GM12892 (cell line): ENCODE data around the gene KIF20B.

Experiments
- DNase-seq: peaks from one replicate; pipeline ENCODE4 v3.0.0; 2011; ENCODE audit not compliant: insufficient read length
- FAIRE-seq: peaks from 2 replicates; lab custom pipeline; 2011; peaks lifted over from hg19 to GRCh38; lab: Jason Lieb, UNC
- POLR2A ChIP-seq: IDR thresholded peaks from 2 replicates; pipeline ENCODE4 v1.6.1; 2011; ENCODE audit warnings: low read depth, low read length, control low read depth
- POLR2AphosphoS5 ChIP-seq: IDR thresholded peaks from 2 replicates; pipeline ENCODE4 v1.6.1; 2011; ENCODE audit warnings: low read depth, low read length, control low read depth
- TAF1 ChIP-seq: IDR thresholded peaks from 2 replicates; pipeline ENCODE4 v1.6.1; 2011; ENCODE audit warnings: low read depth, mild to moderate bottlenecking, control low read depth, low read length, borderline replicate concordance

KIF20B gene

DNA sequence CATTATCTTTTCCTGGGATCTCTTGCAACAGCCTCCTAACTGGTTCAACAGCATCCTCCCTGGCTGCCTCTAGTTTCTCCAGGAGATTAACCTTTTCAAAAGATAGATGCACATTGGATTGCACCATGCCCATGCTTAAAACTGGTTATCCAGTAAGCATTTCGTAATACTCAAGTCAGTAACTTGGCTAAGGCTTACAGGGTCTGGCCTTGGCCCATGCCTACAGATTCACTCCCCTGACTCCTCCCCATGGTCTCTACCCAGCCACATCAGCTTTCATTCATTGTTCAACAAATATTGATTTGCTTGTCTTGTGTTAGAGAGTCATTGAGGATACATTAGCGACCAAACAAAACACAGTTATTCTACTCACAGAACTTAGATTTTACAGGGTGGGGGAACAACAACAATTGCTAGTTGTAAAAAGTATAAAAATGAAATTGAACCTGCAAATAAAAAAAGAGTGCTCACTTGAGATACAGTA, 1.8 kb upstream of the KIF20B start:
- TF ChIP-seq POLR2A = no peak
- no peak for TF ChIP-seq POLR2AphosphoS5
- no peak for TF ChIP-seq TAF1
- FAIRE-seq (no peak), DNase-seq (no peak)

DNA sequence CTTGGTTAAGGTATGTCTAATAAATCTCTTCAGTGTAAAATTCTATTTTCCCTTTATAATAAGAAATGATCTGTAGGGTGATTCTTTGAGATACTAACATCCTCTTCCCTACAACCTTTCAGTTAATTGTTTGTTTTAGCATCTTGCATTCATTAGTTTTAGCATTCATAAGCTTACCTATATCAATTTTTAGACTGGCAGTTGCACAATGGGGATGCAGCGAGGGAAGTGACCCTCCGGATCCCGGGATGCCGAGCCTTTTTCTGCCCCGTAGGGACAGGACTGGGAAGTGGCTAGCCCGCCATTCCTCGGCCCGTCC, 508 bp upstream of the KIF20B start:
- FAIRE-seq (no peak), DNase-seq (no peak)
- TF ChIP-seq POLR2AphosphoS5 (no peak), POLR2A (no peak), TAF1 (no peak)

DNA sequence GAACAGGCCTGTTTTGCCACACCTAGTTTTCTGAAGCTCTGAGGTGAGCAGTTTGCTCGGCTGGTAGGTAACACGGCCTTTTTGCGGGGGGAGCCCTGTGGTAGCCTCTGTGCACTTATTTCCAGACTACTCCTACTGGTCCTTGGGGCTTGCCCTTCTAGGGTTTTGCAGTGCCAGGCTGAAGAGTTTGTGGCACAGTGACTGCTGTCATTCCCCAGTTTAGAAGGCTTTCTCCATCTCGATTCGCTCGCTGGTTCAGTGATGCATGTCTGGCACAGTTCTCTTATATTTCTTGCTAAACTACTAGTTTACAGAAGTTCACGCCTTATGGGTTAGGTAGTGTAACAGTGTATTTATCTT, 711 bp downstream of the KIF20B start:
- TF ChIP-seq POLR2AphosphoS5 (no peak), TAF1 (no peak), POLR2A (no peak)
- no peak for DNase-seq
- no peak for FAIRE-seq

DNA sequence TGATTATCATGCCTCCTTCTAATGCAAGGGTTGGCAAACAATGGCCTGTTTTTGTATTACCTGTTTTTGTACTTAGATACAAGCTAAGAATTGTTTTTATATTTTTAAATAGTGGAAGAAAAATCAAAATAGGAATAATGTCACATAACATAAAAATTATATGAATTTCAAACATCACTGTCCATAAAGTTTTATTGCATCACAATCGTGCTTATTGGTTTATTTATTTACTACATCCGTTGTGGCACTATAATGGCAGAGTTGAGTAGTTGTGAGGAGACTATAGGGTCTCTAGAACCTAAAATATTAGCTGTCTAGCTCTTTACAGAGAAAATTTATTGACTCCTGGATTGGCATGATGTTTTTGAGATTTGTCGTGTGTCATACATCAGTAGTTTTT, 4.1 kb downstream of the KIF20B start:
- FAIRE-seq = no peak
- TF ChIP-seq POLR2A (no peak), TAF1 (no peak), POLR2AphosphoS5 (no peak)

DNA sequence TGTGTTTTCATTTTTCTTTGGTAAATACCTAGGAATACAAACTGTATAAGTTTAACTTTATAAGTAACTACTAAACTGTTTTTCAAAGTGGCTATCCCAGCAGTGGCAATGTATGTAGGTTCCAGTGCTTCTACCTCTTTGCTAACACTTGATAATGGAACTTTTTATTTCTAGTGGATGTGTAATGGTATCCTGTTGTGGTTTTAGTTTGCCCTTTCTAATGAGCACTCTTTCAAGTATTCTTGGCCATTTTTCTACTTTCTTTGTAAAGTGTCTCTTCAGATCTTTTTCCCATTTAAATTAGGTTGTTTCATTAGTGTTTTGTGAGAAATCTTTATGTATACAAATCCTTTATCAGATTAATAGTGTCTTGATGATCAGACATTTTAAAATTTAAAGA, 4.6 kb downstream of the KIF20B start:
- TF ChIP-seq POLR2AphosphoS5 (no peak), POLR2A (no peak)
- DNase-seq (no peak), FAIRE-seq (no peak)

More for the DNA sequence above, 4.1 kb downstream of the KIF20B start:
- no peak for DNase-seq

DNA sequence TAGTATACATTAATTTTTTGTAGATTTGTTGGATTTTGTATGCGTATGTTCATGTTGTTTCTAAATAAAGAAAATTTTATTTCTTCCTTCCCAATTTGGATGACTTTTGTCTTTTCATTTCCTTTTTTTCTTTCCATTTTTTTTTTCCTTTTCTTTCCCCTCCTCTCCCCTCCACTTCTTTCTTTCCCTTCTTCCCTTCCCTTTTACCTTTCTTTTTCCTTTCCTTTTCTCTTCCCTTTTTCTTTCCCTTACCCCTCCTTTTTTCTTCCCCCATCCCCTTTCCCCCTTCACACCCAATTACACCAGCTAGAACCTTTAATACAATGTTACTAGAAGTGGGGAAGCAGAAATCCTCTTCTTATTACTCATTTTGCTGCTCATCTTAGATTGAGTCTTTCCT, 6.0 kb downstream of the KIF20B start:
- no peak for DNase-seq
- FAIRE-seq = no peak
- TF ChIP-seq POLR2AphosphoS5 (no peak), POLR2A (no peak), TAF1 (no peak)

DNA sequence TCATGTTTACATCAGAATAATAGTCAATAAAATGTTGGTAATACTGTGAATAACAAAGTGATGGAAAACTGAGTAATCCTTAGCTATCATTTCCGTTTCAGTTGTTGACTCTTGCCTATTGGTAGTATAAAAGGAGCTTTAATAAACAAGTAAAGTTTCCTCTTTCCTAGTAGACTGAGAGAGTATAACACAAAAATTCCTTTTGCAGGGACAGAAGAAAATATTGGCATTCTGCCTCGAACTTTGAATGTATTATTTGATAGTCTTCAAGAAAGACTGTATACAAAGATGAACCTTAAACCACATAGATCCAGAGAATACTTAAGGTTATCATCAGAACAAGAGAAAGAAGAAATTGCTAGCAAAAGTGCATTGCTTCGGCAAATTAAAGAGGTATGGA, 9.4 kb downstream of the KIF20B start:
- no peak for FAIRE-seq
- TF ChIP-seq POLR2AphosphoS5 = no peak
- no peak for TF ChIP-seq POLR2A
- TF ChIP-seq TAF1 = no peak
- no peak for DNase-seq

DNA sequence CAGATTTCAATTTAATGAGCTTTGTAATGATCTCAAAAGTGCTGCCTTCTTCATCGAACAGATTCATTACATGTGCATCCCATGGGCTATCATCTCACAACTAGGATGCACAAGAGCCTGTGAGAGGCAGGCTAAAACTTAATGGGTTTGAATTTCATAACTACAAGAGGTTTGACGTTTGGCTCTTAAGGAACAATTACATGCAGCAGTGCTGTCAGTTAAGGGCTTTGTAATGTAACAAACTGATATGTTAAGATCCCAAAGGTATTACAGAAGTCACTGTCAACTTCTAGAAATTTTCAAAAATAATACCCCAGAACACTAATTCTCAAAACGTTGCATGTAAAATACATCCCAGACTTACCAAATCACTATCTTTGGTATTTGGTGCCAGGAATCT, 33.2 kb downstream of the KIF20B start:
- FAIRE-seq (no peak), DNase-seq (no peak)
- TF ChIP-seq POLR2A = no peak
- no peak for TF ChIP-seq TAF1
- TF ChIP-seq POLR2AphosphoS5 = no peak

DNA sequence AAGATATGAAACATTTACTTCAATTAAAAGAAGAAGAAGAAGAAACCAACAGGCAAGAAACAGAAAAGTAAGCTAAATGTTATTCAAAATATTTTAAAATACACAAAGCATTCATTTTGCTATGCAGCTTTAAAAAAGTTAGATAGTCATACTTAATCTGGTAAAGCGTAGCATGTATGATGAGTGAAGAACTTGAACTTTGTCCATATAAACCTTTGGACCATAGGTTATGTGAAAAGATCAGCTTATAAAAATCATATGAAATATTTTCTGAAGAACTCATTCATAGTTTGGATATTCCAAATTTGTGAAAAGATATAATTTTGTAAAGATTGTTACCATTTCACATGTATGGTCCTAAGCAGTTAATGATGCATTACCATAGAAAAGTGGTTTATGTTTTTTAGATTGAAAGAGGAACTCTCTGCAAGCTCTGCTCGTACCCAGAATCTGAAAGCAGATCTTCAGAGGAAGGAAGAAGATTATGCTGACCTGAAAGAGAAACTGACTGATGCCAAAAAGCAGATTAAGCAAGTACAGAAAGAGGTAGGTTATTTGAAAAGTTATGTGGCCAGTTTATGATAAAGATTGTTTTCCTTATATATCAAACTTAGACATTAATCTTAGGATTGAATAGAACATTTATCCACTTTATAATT, 37.3 kb downstream of the KIF20B start:
- FAIRE-seq = peak; percentile 76
- DNase-seq = peak; percentile 3
- no peak for TF ChIP-seq TAF1
- no peak for TF ChIP-seq POLR2A
- no peak for TF ChIP-seq POLR2AphosphoS5

DNA sequence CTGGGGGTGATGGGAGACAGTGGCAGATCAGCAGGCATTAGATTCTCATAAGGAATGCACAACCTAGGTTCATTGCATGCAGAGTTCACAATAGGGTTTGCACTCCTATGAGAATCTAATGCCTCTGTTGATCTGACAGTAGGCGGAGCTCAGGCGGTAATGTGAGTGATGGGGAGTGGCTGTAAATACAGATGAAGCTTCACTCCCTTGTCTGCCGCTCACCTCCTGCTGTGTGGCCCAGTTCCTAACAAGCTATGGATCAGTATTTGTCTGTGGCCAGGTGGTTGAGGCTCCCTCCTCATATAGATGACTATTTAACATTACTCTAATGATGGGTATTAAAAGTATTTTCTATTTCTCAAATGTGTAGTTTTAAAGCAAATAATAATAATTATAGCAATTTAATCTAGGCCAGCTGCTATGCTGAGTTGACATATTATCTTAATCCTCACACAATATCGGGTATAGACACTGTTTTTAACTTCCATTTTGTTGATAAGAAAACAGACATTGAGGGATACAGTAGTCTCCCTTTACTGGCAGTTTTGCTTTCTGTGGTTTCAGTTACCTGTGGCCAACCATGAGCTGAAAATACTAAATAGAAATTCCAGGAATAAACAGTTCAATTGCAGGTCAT, 39.9 kb downstream of the KIF20B start:
- TF ChIP-seq TAF1 (no peak), POLR2AphosphoS5 (no peak), POLR2A (no peak)
- no peak for FAIRE-seq
- DNase-seq = no peak

DNA sequence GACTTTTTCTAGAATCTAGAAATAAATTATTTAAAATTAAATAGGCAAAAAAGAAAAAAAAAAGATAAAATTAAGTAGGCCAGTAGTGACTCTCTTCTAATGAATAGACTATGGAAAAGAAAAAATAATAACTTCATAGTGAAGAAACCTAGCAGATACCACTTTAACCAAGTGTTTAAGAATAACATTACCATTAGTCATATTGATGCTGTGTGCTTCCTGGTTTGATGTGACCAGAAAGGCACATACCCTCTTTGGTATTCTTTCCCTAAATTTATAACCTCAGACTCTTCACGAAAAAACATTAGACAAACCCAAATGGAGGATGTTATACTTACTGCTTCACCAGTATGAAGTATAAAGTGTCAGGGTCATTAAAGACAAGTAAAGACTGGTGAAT, 42.6 kb downstream of the KIF20B start:
- FAIRE-seq = no peak
- DNase-seq = no peak
- TF ChIP-seq TAF1 (no peak), POLR2A (no peak), POLR2AphosphoS5 (no peak)

DNA sequence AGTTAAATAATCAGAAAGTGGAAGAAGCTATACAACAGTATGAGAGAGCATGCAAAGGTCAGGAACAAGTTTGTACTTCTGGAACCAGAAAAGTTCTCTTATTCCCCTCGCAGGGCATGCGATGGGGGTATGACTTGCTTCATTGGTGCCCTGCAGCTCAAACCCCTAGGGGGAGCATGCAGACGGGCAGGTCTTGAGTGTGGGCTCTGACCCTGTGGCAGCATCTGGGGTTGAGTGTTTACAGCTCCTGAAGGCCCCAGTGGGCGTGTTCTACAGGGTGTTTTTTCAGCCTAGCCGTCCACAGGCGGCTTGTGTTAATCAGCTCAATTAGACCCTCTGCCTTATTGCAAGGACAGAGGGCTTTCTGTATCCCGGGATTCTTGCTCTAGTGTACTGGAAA, 44.5 kb downstream of the KIF20B start:
- DNase-seq (no peak), FAIRE-seq (no peak)
- TF ChIP-seq POLR2A (no peak), TAF1 (no peak), POLR2AphosphoS5 (no peak)

DNA sequence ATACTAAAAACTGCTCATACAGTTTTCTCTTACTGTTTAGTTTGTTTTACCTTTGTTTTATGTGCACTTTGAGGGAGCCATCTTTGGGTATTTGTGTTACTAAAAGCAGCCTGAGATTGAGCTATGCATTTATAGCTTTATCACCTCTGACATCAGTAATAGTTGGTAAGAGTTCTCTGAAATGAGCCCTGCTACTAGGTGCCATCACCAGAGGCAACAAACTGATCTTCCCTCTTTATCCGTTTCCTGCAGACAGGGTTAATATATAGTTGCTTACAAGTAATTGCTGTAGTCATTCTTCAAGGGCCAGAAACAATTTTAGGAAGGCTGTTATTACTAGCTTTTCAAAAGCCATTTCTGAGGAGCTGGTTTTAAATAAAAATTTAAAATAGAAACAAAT, 49.1 kb downstream of the KIF20B start:
- TF ChIP-seq POLR2A (no peak), TAF1 (no peak), POLR2AphosphoS5 (no peak)
- no peak for FAIRE-seq
- no peak for DNase-seq
